DMS53 treated with DMSO at 0.1 percent for 48 hours (cell line): Measurements from ENCODE around the gene AMIGO1.
"Not testable (repeated sequence)": the region's sequence is repeated elsewhere in the genome, so short reads cannot be mapped to it uniquely, and the experiment has no call there.

Experiments
- DNase-seq: peaks from one replicate; lab custom pipeline; 2025; ENCODE audit not compliant: unreplicated experiment; lab: John Stamatoyannopoulos, UW

The AMIGO1 gene

GRCh38 chr1:109485001-109485400 lies 24.5 kb downstream of the AMIGO1 start:
- no peak for DNase-seq

- no peak for DNase-seq
These were observed 25.0 kb downstream of the AMIGO1 start for GRCh38 chr1:109484519-109484975.

GRCh38 chr1:109483672-109484518 lies 25.6 kb downstream of the AMIGO1 start, which contains the start of gene ATXN7L2:
Gene ATXN7L2 (plus strand): TSS chr1:109483905. CDS start chr1:109483954, 49 bp downstream.
- peak; percentile 86 for DNase-seq

- DNase-seq, result no peak
These were observed 26.5 kb downstream of the AMIGO1 start for GRCh38 chr1:109482791-109483671.

GRCh38 chr1:109482242-109482641 lies 27.3 kb downstream of the AMIGO1 start:
- no peak for DNase-seq

- DNase-seq, result no peak
These were observed 27.9 kb downstream of the AMIGO1 start for GRCh38 chr1:109481646-109482045.

- DNase-seq, result no peak
These were observed 29.6 kb downstream of the AMIGO1 start for GRCh38 chr1:109479901-109480300.

- no peak for DNase-seq
These were observed 30.2 kb downstream of the AMIGO1 start for GRCh38 chr1:109479311-109479710.

GRCh38 chr1:109478806-109479205 lies 30.7 kb downstream of the AMIGO1 start:
- DNase-seq, result no peak

GRCh38 chr1:109477821-109478220 lies 31.7 kb downstream of the AMIGO1 start:
- no peak for DNase-seq

- DNase-seq, result no peak
These were observed 32.7 kb downstream of the AMIGO1 start for GRCh38 chr1:109476825-109477224.

- no peak for DNase-seq
These were observed 34.3 kb downstream of the AMIGO1 start for GRCh38 chr1:109475261-109475660.

- DNase-seq, result no peak
These were observed 34.8 kb downstream of the AMIGO1 start for GRCh38 chr1:109474697-109475096.

GRCh38 chr1:109473284-109474057 lies 36.1 kb downstream of the AMIGO1 start:
- DNase-seq, result not testable (repeated sequence)

- no peak for DNase-seq
These were observed 36.7 kb downstream of the AMIGO1 start for GRCh38 chr1:109472779-109473178.

GRCh38 chr1:109470245-109470644 lies 39.3 kb downstream of the AMIGO1 start:
- DNase-seq, result no peak

GRCh38 chr1:109468903-109469302 lies 40.6 kb downstream of the AMIGO1 start:
- peak; percentile 42 for DNase-seq

GRCh38 chr1:109468061-109468460 lies 41.5 kb downstream of the AMIGO1 start:
- no peak for DNase-seq

GRCh38 chr1:109467301-109467777 lies 42.2 kb downstream of the AMIGO1 start:
- DNase-seq, result no peak

- no peak for DNase-seq
These were observed 42.9 kb downstream of the AMIGO1 start, which contains the start of gene SYPL2 for GRCh38 chr1:109466452-109467300. Gene SYPL2 (plus strand): TSS chr1:109466546. CDS start chr1:109466844, 298 bp downstream.
